EL (cell line): ENCODE measurements around the gene PLEKHG4B.
"Not testable (repeated sequence)": the region's sequence is repeated elsewhere in the genome, so short reads cannot be mapped to it uniquely, and the experiment has no call there.

Experiments used
- DNase-seq: peaks from one replicate; pipeline ENCODE4 v3.0.0-alpha.2; 2016

Gene PLEKHG4B

GRCh38 chr5:91556-92263, at the start of gene PLEKHG4B:
TSS of gene PLEKHG4B (plus strand) at chr5:92168. CDS start at chr5:92232, 64 bp downstream.
- DNase-seq, result peak; percentile 47

GRCh38 chr5:42250-42649, 49.7 kb upstream of the PLEKHG4B start:
- peak; percentile 31 for DNase-seq

- no peak for DNase-seq
Measured at GRCh38 chr5:48192-48591, 43.8 kb upstream of the PLEKHG4B start.

- not testable (repeated sequence) for DNase-seq
Measured at GRCh38 chr5:49530-49929, 42.4 kb upstream of the PLEKHG4B start.

- no peak for DNase-seq
Measured at GRCh38 chr5:49953-50544, 41.9 kb upstream of the PLEKHG4B start.

- no peak for DNase-seq
Measured at GRCh38 chr5:50724-51499, 41.1 kb upstream of the PLEKHG4B start.

- no peak for DNase-seq
Measured at GRCh38 chr5:51500-51823, 40.5 kb upstream of the PLEKHG4B start.

- DNase-seq, result peak; percentile 67
Measured at GRCh38 chr5:53381-54174, 38.4 kb upstream of the PLEKHG4B start.

GRCh38 chr5:54175-54730, 37.7 kb upstream of the PLEKHG4B start:
- no peak for DNase-seq

- no peak for DNase-seq
Measured at GRCh38 chr5:54876-55569, 36.9 kb upstream of the PLEKHG4B start.

- DNase-seq, result peak; percentile 43
Measured at GRCh38 chr5:56561-57290, 35.2 kb upstream of the PLEKHG4B start.

GRCh38 chr5:60250-60649, 31.7 kb upstream of the PLEKHG4B start:
- not testable (repeated sequence) for DNase-seq

GRCh38 chr5:70440-70839, 21.5 kb upstream of the PLEKHG4B start:
- no peak for DNase-seq

GRCh38 chr5:72316-73180, 19.4 kb upstream of the PLEKHG4B start:
- DNase-seq, result not testable (repeated sequence)

GRCh38 chr5:73181-73447, 18.9 kb upstream of the PLEKHG4B start:
- DNase-seq, result not testable (repeated sequence)

- no peak for DNase-seq
Measured at GRCh38 chr5:73768-74502, 18.0 kb upstream of the PLEKHG4B start.

- no peak for DNase-seq
Measured at GRCh38 chr5:74503-75109, 17.4 kb upstream of the PLEKHG4B start.

- DNase-seq, result no peak
Measured at GRCh38 chr5:75331-76320, 16.3 kb upstream of the PLEKHG4B start.
